CD8-positive, alpha-beta memory T cell (primary cell): ENCODE results near the gene EDEM1. TPM values are rescaled to one million over a fixed set of nuclear protein-coding genes. Genes with fewer than 3 reads are reported as not detected.

ENCODE experiments used
- CTCF ChIA-PET: fragments of 350-600 bp; sonication (Branson Sonifier 250); formaldehyde crosslinking; loops from one replicate; lab custom pipeline; 2021; ENCODE audit warnings: antibody characterized with exemption; lab: Charles Lee
- POLR2A ChIA-PET: fragments of 350-600 bp; sonication (Branson Sonifier 250); formaldehyde crosslinking; loops from one replicate; lab custom pipeline; 2021; ENCODE audit warnings: antibody characterized with exemption; lab: Charles Lee
- DNase-seq, 5 donors: peaks; one replicate each; pipeline versions ENCODE4 v3.0.0 to v3.0.0-alpha.2; 2020 to 2022; ENCODE audit warnings: mixed read lengths in 1 of 5
- H3K27ac ChIP-seq: one replicate; pipeline ENCODE4 v1.7.0; 2013; ENCODE audit warnings: low read depth, mild to moderate bottlenecking, low read length, moderate library complexity
- H3K27me3 ChIP-seq: 2 replicates; pipeline ENCODE4 v1.7.0; 2013; ENCODE audit warnings: low read length, mild to moderate bottlenecking; ENCODE audit not compliant: insufficient read depth, poor library complexity, severe bottlenecking
- H3K36me3 ChIP-seq: 2 replicates; pipeline ENCODE4 v1.7.0; 2013; ENCODE audit warnings: mild to moderate bottlenecking, low read length, moderate library complexity; ENCODE audit not compliant: insufficient read depth
- H3K4me1 ChIP-seq: 2 replicates; pipeline ENCODE4 v1.7.0; 2013; ENCODE audit warnings: mild to moderate bottlenecking, low read length, moderate library complexity; ENCODE audit not compliant: insufficient read depth
- H3K4me3 ChIP-seq: 2 replicates; pipeline ENCODE4 v1.7.0; 2013; ENCODE audit warnings: mild to moderate bottlenecking, low read length
- H3K9me3 ChIP-seq: 2 replicates; pipeline ENCODE4 v1.7.0; 2013; ENCODE audit warnings: mild to moderate bottlenecking, low read length
- H3K27ac Mint-ChIP-seq, 8 donors: one replicate each; pipeline ENCODE4 v1.8.0; 2020 to 2021; ENCODE audit warnings: mixed read lengths in 8 of 8, mild to moderate bottlenecking in 6 of 8, inconsistent platforms in 3 of 8, moderate library complexity in 3 of 8
- H3K27me3 Mint-ChIP-seq, 2 donors: one replicate each; pipeline ENCODE4 v1.8.0; 2020 to 2021; ENCODE audit warnings: mixed read lengths in 2 of 2, mild to moderate bottlenecking in 1 of 2, moderate library complexity in 1 of 2
- H3K36me3 Mint-ChIP-seq, 3 donors: one replicate each; pipeline ENCODE4 v1.8.0; 2020 to 2021; ENCODE audit warnings: mixed read lengths in 3 of 3, inconsistent platforms in 1 of 3, mild to moderate bottlenecking in 1 of 3
- H3K4me1 Mint-ChIP-seq, 3 donors: one replicate each; pipeline ENCODE4 v1.8.0; 2020 to 2021; ENCODE audit warnings: mixed read lengths in 3 of 3, inconsistent platforms in 1 of 3, mild to moderate bottlenecking in 1 of 3
- H3K4me3 Mint-ChIP-seq, 7 donors: one replicate each; pipeline ENCODE4 v1.8.0; 2020 to 2021; ENCODE audit warnings: mixed read lengths in 7 of 7, mild to moderate bottlenecking in 6 of 7, moderate library complexity in 4 of 7, inconsistent platforms in 2 of 7
- H3K9me3 Mint-ChIP-seq, 5 donors: one replicate each; pipeline ENCODE4 v1.8.0; 2020 to 2022; ENCODE audit warnings: mixed read lengths in 5 of 5, mild to moderate bottlenecking in 3 of 5, moderate library complexity in 2 of 5, inconsistent platforms in 1 of 5
- polyA plus RNA-seq: library from polyadenylated mRNA; unstranded; fragments of 300-500 nt; fragmentation: Illumina TruSeq; gene quantifications from one replicate; pipeline ENCODE4 v1.2.3, GENCODE V29; 2021
- total RNA-seq, 2 experiments: library from RNA; stranded (reverse); gene quantifications; one replicate each; pipeline ENCODE4 v1.2.3, GENCODE V29; 2021

The EDEM1 gene
- total and polyA plus RNA-seq, 3 experiments from 2014 or later, result 39.7 to 121 (median 120) TPM

DNA sequence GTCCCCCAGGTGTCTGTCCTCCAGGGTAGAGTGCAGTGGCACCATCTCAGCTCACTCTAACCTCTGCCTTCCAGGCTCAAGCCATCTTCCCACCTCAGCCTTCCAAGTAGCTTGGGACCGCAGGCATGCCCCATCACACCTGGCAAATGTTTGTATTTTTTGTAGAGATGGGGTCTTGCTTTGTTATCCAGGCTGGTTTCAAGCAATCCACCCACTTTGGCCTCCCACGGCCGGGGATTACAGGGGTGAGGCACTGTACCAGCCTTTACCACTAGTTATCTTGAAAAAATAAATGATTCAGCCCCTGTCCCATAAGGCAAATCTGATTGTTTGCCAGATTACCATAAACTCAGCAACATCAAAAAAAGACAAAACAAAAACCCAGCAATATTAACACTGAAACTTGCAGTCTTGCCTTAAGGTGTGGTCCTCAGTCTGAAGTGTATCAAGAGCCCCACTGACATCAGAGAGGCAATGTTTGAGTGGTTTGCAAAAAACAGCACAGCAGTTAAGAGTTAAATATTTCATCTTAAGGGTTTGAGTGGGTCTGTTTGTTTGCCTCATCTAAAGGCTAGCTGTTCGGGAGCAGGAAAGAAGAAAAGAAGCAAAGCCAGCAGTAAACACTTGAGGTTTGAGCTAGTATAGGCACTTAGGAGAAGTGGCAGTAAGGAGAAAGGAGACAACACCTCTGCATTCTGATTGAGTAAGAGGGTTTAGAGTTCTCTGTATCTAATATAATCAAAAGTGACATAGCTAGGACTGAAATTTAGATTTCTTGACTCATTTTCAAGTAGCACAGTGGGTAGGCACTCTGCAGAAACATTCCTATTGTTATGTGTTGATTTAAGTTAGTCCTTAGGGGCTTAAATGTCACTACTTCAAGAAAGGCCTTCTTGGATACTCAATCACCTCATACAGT is 26.3 kb upstream of the EDEM1 start:
- H3K36me3 ChIP-seq, result no peaks in the 10 kb centered on the region
- POLR2A ChIA-PET, result interaction anchor here (0.6 kb wide), 1 partner anchor 12 kb away, joined by 3 read pairs; no protein-coding TSS in a partner anchor
- H3K4me3 ChIP-seq, result no peak overlapping the region
- no peaks in the 10 kb centered on the region for H3K27me3 ChIP-seq
- no peak overlapping the region for H3K27ac ChIP-seq
- Mint-ChIP-seq H3K27me3 (no peaks in the 10 kb centered on the region), H3K9me3 (no peaks in the 10 kb centered on the region), H3K4me3 (peak overlapping the region in 6 of 7 donors; percentile 2 to 37 (median 18)), H3K27ac (peak overlapping the region in 6 of 8 donors; percentile 7 to 73 (median 63)), H3K36me3 (peaks cover 0 to 2% (median 1%) of the 10 kb centered on the region in 3 donors), H3K4me1 (peaks cover 57 to 90% (median 89%) of the 10 kb centered on the region in 3 donors)
- peaks cover 17% of the 10 kb centered on the region for H3K4me1 ChIP-seq
- H3K9me3 ChIP-seq, result no peaks in the 10 kb centered on the region
- CTCF ChIA-PET, result interaction anchor here (0.6 to 1.2 kb wide), 2 partner anchors 11 to 17 kb away, joined by 3 read pairs; no protein-coding TSS in a partner anchor
- no peak for DNase-seq

DNA sequence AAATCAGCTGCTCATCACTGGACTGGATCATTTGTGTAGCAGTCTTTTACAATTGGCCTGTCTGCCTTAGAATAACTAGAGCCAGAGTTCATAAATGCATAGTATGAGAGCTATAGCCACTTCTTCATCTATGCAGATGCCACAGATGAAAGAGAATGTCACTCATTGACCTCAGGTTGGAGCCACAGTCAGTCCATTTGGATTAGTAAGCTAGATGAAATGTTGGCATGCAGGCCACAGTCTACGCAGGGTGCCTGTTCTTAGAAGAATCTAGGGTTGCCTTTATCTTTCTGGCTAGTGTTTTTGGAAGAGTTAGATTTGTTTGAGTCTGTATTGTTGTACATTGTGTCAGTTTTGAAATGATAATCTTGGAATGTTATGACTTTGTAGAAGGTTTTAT is 25.4 kb upstream of the EDEM1 start:
- DNase-seq, result no peak
- no peaks in the 10 kb centered on the region for H3K9me3 Mint-ChIP-seq
- Histone ChIP-seq H3K27me3 (no peaks in the 10 kb centered on the region), H3K4me3 (no peak overlapping the region), H3K4me1 (peaks cover 17% of the 10 kb centered on the region), H3K9me3 (no peaks in the 10 kb centered on the region), H3K36me3 (no peaks in the 10 kb centered on the region), H3K27ac (no peak overlapping the region)
- peak overlapping the region in 1 of 7 donors; percentile 2 for H3K4me3 Mint-ChIP-seq
- peak overlapping the region in 4 of 8 donors; percentile 1 to 77 (median 23) for H3K27ac Mint-ChIP-seq
- H3K4me1 Mint-ChIP-seq, result peaks cover 59 to 91% (median 88%) of the 10 kb centered on the region in 3 donors
- H3K27me3 Mint-ChIP-seq, result no peaks in the 10 kb centered on the region
- peaks cover 0 to 4% (median 0%) of the 10 kb centered on the region in 3 donors for H3K36me3 Mint-ChIP-seq
- POLR2A ChIA-PET, result no interaction called here
- CTCF ChIA-PET, result interaction anchor here (1.2 kb wide), 1 partner anchor 10 kb away, joined by 3 read pairs; no protein-coding TSS in a partner anchor

DNA sequence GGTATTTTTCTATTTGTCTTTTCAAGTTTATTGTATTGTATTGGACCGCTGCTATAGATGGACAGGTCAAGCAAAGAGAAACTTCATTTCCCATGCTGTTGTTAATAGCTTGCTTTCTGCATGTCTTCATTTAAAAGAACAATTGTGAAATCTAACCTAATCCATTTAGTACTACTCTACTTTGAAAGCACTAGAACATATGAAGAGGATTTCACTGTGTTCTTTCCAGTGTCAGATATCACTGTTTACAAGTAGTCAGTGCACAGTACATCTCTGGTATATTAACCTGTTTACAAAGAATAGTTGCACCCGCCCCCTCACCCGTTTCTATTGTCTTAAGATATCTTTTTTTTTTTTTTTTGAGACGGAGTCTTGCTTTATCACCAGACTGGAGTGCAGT is 21.8 kb upstream of the EDEM1 start:
- Mint-ChIP-seq H3K36me3 (peaks cover 0 to 7% (median 1%) of the 10 kb centered on the region in 3 donors), H3K4me3 (no peak overlapping the region), H3K9me3 (no peaks in the 10 kb centered on the region), H3K27me3 (no peaks in the 10 kb centered on the region), H3K4me1 (peaks cover 52 to 86% (median 83%) of the 10 kb centered on the region in 3 donors), H3K27ac (peak overlapping the region in 2 of 8 donors; percentile 5 to 61)
- H3K27me3 ChIP-seq, result no peaks in the 10 kb centered on the region
- no peak overlapping the region for H3K27ac ChIP-seq
- H3K36me3 ChIP-seq, result no peaks in the 10 kb centered on the region
- no peak overlapping the region for H3K4me3 ChIP-seq
- ChIA-PET POLR2A (no interaction called here), CTCF (no interaction called here)
- DNase-seq, result no peak
- H3K9me3 ChIP-seq, result no peaks in the 10 kb centered on the region
- H3K4me1 ChIP-seq, result peaks cover 8% of the 10 kb centered on the region

DNA sequence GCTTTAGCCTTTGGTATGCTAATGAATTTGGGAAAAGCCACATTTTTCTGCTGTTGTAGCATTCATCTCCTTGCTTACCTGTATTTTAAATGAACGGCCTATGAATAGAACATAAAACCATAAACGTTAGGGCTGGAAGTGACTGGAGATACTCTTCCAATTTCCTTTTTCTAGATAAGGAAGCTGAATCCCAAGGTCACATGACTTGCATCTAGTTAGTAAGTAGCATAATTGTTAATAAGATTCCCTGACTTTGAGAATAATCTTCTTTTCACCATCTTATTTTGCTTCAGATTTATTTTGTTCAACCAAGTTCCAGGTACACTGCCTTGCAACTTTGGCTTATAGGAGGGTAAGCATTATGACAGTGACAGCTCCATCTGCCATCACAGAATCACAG is 20.7 kb upstream of the EDEM1 start:
- H3K27ac ChIP-seq, result no peak overlapping the region
- H3K27me3 ChIP-seq, result no peaks in the 10 kb centered on the region
- ChIA-PET CTCF (interaction anchor here (1.3 kb wide), 1 partner anchor 9 kb away, joined by 4 read pairs; no protein-coding TSS in a partner anchor), POLR2A (no interaction called here)
- Mint-ChIP-seq H3K9me3 (no peaks in the 10 kb centered on the region), H3K4me3 (no peak overlapping the region), H3K27ac (peak overlapping the region in 1 of 8 donors; percentile 81), H3K36me3 (peaks cover 0 to 14% (median 1%) of the 10 kb centered on the region in 3 donors), H3K27me3 (no peaks in the 10 kb centered on the region), H3K4me1 (peaks cover 42 to 74% (median 71%) of the 10 kb centered on the region in 3 donors)
- H3K4me3 ChIP-seq, result no peak overlapping the region
- no peak for DNase-seq
- no peaks in the 10 kb centered on the region for H3K9me3 ChIP-seq
- no peaks in the 10 kb centered on the region for H3K4me1 ChIP-seq
- peaks cover under 1% of the 10 kb centered on the region for H3K36me3 ChIP-seq

DNA sequence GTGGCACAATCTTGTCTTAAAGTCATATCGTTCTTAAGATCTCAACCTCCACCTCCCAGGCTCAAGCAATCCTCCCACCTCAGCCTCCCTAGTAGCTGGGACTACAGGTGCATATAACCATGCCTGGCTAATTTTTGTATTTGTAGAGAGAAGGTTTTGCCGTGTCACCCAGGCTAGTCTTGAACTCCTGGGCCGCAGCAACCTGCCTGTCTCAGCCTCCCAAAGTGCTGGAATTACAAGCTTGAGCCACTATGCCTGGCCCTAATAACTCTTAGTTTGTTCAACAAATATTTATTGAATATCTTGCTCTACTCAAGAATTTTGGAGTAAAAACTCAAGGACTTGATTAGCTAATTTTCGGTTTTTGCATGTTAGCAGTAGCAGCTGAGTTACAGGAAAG is 19.4 kb upstream of the EDEM1 start:
- H3K27me3 Mint-ChIP-seq, result no peaks in the 10 kb centered on the region
- H3K4me1 Mint-ChIP-seq, result peaks cover 37 to 63% (median 61%) of the 10 kb centered on the region in 3 donors
- no peak overlapping the region for H3K4me3 ChIP-seq
- H3K27ac ChIP-seq, result no peak overlapping the region
- no peaks in the 10 kb centered on the region for H3K27me3 ChIP-seq
- H3K9me3 Mint-ChIP-seq, result no peaks in the 10 kb centered on the region
- H3K9me3 ChIP-seq, result no peaks in the 10 kb centered on the region
- no peak for DNase-seq
- H3K36me3 Mint-ChIP-seq, result peaks cover 0 to 23% (median 6%) of the 10 kb centered on the region in 3 donors
- CTCF ChIA-PET, result interaction anchor here (1.3 kb wide), 1 partner anchor 31 kb away, joined by 3 read pairs; no protein-coding TSS in a partner anchor
- no peaks in the 10 kb centered on the region for H3K4me1 ChIP-seq
- POLR2A ChIA-PET, result no interaction called here
- H3K4me3 Mint-ChIP-seq, result no peak overlapping the region
- H3K36me3 ChIP-seq, result peaks cover 9% of the 10 kb centered on the region
- peak overlapping the region in 6 of 8 donors; percentile 18 to 81 (median 43) for H3K27ac Mint-ChIP-seq

DNA sequence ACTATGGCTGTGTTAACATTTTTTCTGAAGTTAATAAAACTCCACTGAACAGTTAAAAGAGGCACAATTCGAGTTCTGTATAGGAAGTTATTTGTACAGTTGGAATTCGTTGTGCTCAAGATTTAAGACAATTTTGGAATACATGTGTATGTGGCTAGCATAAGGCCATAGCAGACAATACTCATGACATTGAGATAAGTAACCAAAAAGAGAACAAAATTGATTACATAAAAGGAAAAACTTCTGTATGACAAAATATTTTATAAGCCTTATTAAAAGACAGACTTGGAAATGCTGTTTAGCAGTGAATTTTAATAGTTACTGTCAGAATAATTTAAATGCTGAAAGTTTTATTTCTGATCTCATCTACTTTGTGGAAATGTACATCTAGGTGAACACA is 17.7 kb upstream of the EDEM1 start:
- ChIA-PET POLR2A (no interaction called here), CTCF (no interaction called here)
- Histone ChIP-seq H3K4me1 (no peaks in the 10 kb centered on the region), H3K4me3 (no peak overlapping the region), H3K27me3 (no peaks in the 10 kb centered on the region), H3K36me3 (peaks cover 15% of the 10 kb centered on the region), H3K27ac (no peak overlapping the region), H3K9me3 (no peaks in the 10 kb centered on the region)
- Mint-ChIP-seq H3K9me3 (no peaks in the 10 kb centered on the region), H3K36me3 (peaks cover 0 to 38% (median 6%) of the 10 kb centered on the region in 3 donors), H3K27ac (peak overlapping the region in 5 of 8 donors; percentile 1 to 60 (median 16)), H3K4me3 (no peak overlapping the region), H3K4me1 (peaks cover 26 to 46% (median 44%) of the 10 kb centered on the region in 3 donors), H3K27me3 (no peaks in the 10 kb centered on the region)
- DNase-seq, result no peak

DNA sequence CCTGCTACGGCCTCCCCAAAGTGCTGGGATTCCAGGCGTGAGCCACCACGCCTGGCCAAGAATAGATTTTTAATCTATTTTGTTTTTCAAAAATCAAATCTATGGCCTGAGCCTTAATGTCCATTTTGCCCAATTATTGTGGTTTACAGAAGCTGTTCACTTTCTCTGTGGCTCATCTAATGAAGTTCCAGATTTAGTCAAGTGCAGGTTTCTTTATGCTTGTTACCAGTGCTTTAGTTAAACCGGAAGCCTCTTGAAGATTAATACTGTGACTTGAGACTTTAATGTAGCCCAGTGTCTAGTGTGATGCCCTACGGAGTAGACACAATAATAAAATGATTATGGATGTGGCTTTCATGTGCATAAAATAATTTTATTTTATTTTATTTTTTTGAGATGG is 16.5 kb upstream of the EDEM1 start:
- H3K36me3 ChIP-seq, result peaks cover 23% of the 10 kb centered on the region
- no peaks in the 10 kb centered on the region for H3K4me1 ChIP-seq
- Mint-ChIP-seq H3K27ac (no peak overlapping the region), H3K36me3 (peaks cover 0 to 49% (median 6%) of the 10 kb centered on the region in 3 donors), H3K4me3 (no peak overlapping the region), H3K27me3 (no peaks in the 10 kb centered on the region), H3K4me1 (peaks cover 18 to 34% (median 32%) of the 10 kb centered on the region in 3 donors), H3K9me3 (no peaks in the 10 kb centered on the region)
- ChIA-PET POLR2A (no interaction called here), CTCF (no interaction called here)
- H3K27ac ChIP-seq, result no peak overlapping the region
- H3K4me3 ChIP-seq, result no peak overlapping the region
- no peaks in the 10 kb centered on the region for H3K9me3 ChIP-seq
- H3K27me3 ChIP-seq, result no peaks in the 10 kb centered on the region
- DNase-seq, result no peak

DNA sequence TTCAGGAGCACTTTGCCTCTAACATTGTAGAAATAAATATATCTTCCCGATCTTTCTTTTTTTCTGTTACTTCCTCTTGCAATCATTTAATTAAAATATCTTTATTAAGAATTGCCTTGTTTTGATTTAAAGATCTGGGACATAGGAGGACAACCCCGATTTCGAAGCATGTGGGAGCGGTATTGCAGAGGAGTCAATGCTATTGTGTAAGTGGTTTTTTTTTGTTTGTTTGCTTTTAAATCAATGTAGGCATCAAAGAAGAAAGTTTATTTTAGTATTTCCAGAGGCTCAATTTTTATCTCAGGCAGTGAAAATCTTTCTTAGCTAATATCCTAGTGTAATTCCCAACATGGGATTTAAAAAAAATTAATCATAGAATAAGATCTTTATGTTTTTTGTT is 15.5 kb upstream of the EDEM1 start:
- H3K4me3 Mint-ChIP-seq, result no peak overlapping the region
- CTCF ChIA-PET, result interaction anchor here (1.5 kb wide), 3 partner anchors 10 to 38 kb away, joined by 3 to 4 read pairs (median 3); no protein-coding TSS in a partner anchor
- H3K36me3 ChIP-seq, result peaks cover 23% of the 10 kb centered on the region

More for the DNA sequence above, 15.5 kb upstream of the EDEM1 start:
- no peaks in the 10 kb centered on the region for H3K27me3 ChIP-seq
- H3K9me3 Mint-ChIP-seq, result no peaks in the 10 kb centered on the region
- no peak overlapping the region for H3K4me3 ChIP-seq
- peaks cover 0 to 55% (median 6%) of the 10 kb centered on the region in 3 donors for H3K36me3 Mint-ChIP-seq
- DNase-seq, result no peak
- no peaks in the 10 kb centered on the region for H3K4me1 ChIP-seq
- POLR2A ChIA-PET, result no interaction called here
- H3K27ac ChIP-seq, result no peak overlapping the region
- H3K9me3 ChIP-seq, result no peaks in the 10 kb centered on the region
- no peaks in the 10 kb centered on the region for H3K27me3 Mint-ChIP-seq
- no peak overlapping the region for H3K27ac Mint-ChIP-seq
- H3K4me1 Mint-ChIP-seq, result peaks cover 12 to 28% (median 25%) of the 10 kb centered on the region in 3 donors
